ENCODE results near the gene GATB. TPM values are rescaled to one million over a fixed set of nuclear protein-coding genes. Genes with fewer than 3 reads are reported as not detected.

GATB gene
- total and polyA plus RNA-seq, 2 donors (not counting 3 experiments of a cell fraction or from before 2014, with no cell fraction given): 14.4 to 17.7 TPM

- ChIA-PET POLR2A (no interaction called here), CTCF (interaction anchor here (1.3 kb wide), 1 partner anchor 9 kb away, joined by 3 read pairs; no protein-coding TSS in a partner anchor)
- dilution Hi-C loops (cut with MboI; ENCODE audit: extremely low pct_ligation_motif_present, low sequenced_read_pairs): no loop called here
- no peaks in the 10 kb centered on the region for H3K79me2 ChIP-seq (ENCODE audit: control insufficient read depth, insufficient read depth, low read length)
- no peaks in the 10 kb centered on the region for H3K9me3 ChIP-seq (replicated peaks; ENCODE audit: control insufficient read depth, insufficient read depth, low read length)
- DNase-seq (ENCODE audit: low read depth, low spot score): no peak
- no peak overlapping the region for H3K4me3 ChIP-seq (replicated peaks in 1 of 3; ENCODE audit: insufficient read depth in 1 of 3, low read depth in 1 of 3, low read length in 3 of 3)
- FAIRE-seq: no peak
- H3K27ac ChIP-seq (ENCODE audit: insufficient read depth, low read depth, low read length): no peak overlapping the region
- H3K9me1 ChIP-seq (replicated peaks; ENCODE audit: control insufficient read depth, extremely low read depth, insufficient read depth, low read length): no peaks in the 10 kb centered on the region
- H3K9ac ChIP-seq (replicated peaks; ENCODE audit: extremely low read depth, insufficient read depth, low read length): no peak overlapping the region
- no peaks in the 10 kb centered on the region for H4K20me1 ChIP-seq (replicated peaks; ENCODE audit: control insufficient read depth, extremely low read depth, insufficient read depth, low read length)
- no peak overlapping the region for H3K4me2 ChIP-seq (ENCODE audit: insufficient read depth, low read length)
- no TSS peak for BruUV-seq (replicated peaks)
- no peaks in the 10 kb centered on the region for H3K36me3 ChIP-seq (ENCODE audit: control insufficient read depth in 2 of 2, extremely low read depth in 1 of 2, insufficient read depth in 2 of 2, low read length in 2 of 2)
- H2AFZ ChIP-seq (ENCODE audit: low read depth, low read length): no peak overlapping the region
- H3K4me1 ChIP-seq (ENCODE audit: control insufficient read depth, extremely low read depth, insufficient read depth, low read length): peaks cover 13% of the 10 kb centered on the region
- intact Hi-C loops (cut with micrococcal nuclease): no loop called here
- no peak for TF ChIP-seq MAX (IDR thresholded peaks at IDR 0.05; ENCODE audit: insufficient read depth, insufficient read length)
- no peak for TF ChIP-seq POLR2AphosphoS5 (IDR thresholded peaks at IDR 0.05; ENCODE audit: insufficient read depth, low read depth, low read length)
- H3K27me3 ChIP-seq (ENCODE audit: control insufficient read depth in 2 of 2, insufficient read depth in 2 of 2, low read length in 2 of 2): no peaks in the 10 kb centered on the region
Measured at GRCh38 chr4:151685303-151685702, 75.5 kb downstream of the GATB start.

- H3K4me1 ChIP-seq (ENCODE audit: control insufficient read depth, extremely low read depth, insufficient read depth, low read length): peaks cover 2% of the 10 kb centered on the region
- no peaks in the 10 kb centered on the region for H3K79me2 ChIP-seq (ENCODE audit: control insufficient read depth, insufficient read depth, low read length)
- DNase-seq (ENCODE audit: low read depth, low spot score) (no peak), FAIRE-seq (no peak)
- no peak overlapping the region for H3K4me2 ChIP-seq (ENCODE audit: insufficient read depth, low read length)
- dilution Hi-C loops (cut with MboI; ENCODE audit: extremely low pct_ligation_motif_present, low sequenced_read_pairs) (no loop called here), intact Hi-C loops (cut with micrococcal nuclease) (no loop called here)
- ChIA-PET POLR2A (no interaction called here), CTCF (interaction anchor here (1.1 kb wide), 1 partner anchor 11 kb away, joined by 4 read pairs; no protein-coding TSS in a partner anchor)
- H3K36me3 ChIP-seq (ENCODE audit: control insufficient read depth in 2 of 2, extremely low read depth in 1 of 2, insufficient read depth in 2 of 2, low read length in 2 of 2): no peaks in the 10 kb centered on the region
- no peaks in the 10 kb centered on the region for H3K9me1 ChIP-seq (replicated peaks; ENCODE audit: control insufficient read depth, extremely low read depth, insufficient read depth, low read length)
- H3K27me3 ChIP-seq (ENCODE audit: control insufficient read depth in 2 of 2, insufficient read depth in 2 of 2, low read length in 2 of 2): no peaks in the 10 kb centered on the region
- no TSS peak for BruUV-seq (replicated peaks)
- no peaks in the 10 kb centered on the region for H4K20me1 ChIP-seq (replicated peaks; ENCODE audit: control insufficient read depth, extremely low read depth, insufficient read depth, low read length)
- TF ChIP-seq GATA2 (IDR thresholded peaks at IDR 0.05; ENCODE audit: insufficient read depth, insufficient read length, low read depth, low read length): no peak
- TF ChIP-seq EZH2 (IDR thresholded peaks at IDR 0.05; ENCODE audit: borderline replicate concordance, low read depth, low read length, severe bottlenecking): no peak
- TF ChIP-seq FOS (IDR thresholded peaks at IDR 0.05; ENCODE audit: borderline replicate concordance, insufficient read depth, low read length): no peak
- no peak for TF ChIP-seq POLR2AphosphoS5 (IDR thresholded peaks at IDR 0.05; ENCODE audit: insufficient read depth, low read depth, low read length)
- TF ChIP-seq CTCF (IDR thresholded peaks at IDR 0.05; ENCODE audit: extremely low read depth in 1 of 2, insufficient read depth in 1 of 2, low read depth in 1 of 2, low read length in 2 of 2): no peak
- no peak for TF ChIP-seq POLR2A (IDR thresholded peaks at IDR 0.05; ENCODE audit: low read depth, low read length)
- no peak for TF ChIP-seq MYC (IDR thresholded peaks at IDR 0.05; ENCODE audit: low read depth, low read length)
- no peak for TF ChIP-seq MAX (IDR thresholded peaks at IDR 0.05; ENCODE audit: insufficient read depth, insufficient read length)
- no peak for TF ChIP-seq JUN (IDR thresholded peaks at IDR 0.05; ENCODE audit: borderline replicate concordance, insufficient read depth, insufficient read length, low read depth)
- H3K27ac ChIP-seq (ENCODE audit: insufficient read depth, low read depth, low read length): no peak overlapping the region
- no peaks in the 10 kb centered on the region for H3K9me3 ChIP-seq (replicated peaks; ENCODE audit: control insufficient read depth, insufficient read depth, low read length)
- H3K9ac ChIP-seq (replicated peaks; ENCODE audit: extremely low read depth, insufficient read depth, low read length): no peak overlapping the region
- H3K4me3 ChIP-seq (replicated peaks in 1 of 3; ENCODE audit: insufficient read depth in 1 of 3, low read depth in 1 of 3, low read length in 3 of 3): no peak overlapping the region
- no peak overlapping the region for H2AFZ ChIP-seq (ENCODE audit: low read depth, low read length)
Measured at GRCh38 chr4:151681085-151681484, 79.7 kb downstream of the GATB start.
